Renal cortical epithelial cell (primary cell): ENCODE results near the gene PCA3. TPM values are rescaled to one million over a fixed set of nuclear protein-coding genes. Genes with fewer than 3 reads are reported as not detected.
A peak's percentile ranks its signal among the peaks of the same experiment; 100 is the strongest.

ENCODE experiments used
- DNase-seq: peaks from one replicate; pipeline ENCODE4 v3.0.0-alpha.2; 2011; ENCODE audit warnings: low read depth
- total RNA-seq: library from RNA; depleted of rRNA; stranded (reverse); fragments of >200 nt; gene quantifications from 2 replicates; pipeline ENCODE4 v1.2.3, GENCODE V29; 2014

Gene PCA3
- total RNA-seq, 1 donor from 2014 or later: 0.05 TPM

- DNase-seq: no peak
Observed at GRCh38 chr9:76827296-76828080, 63.2 kb downstream of the PCA3 start.

- no peak for DNase-seq
Observed at GRCh38 chr9:76828447-76828846, 64.2 kb downstream of the PCA3 start.

- peak; percentile 94 for DNase-seq
Observed at GRCh38 chr9:76835571-76836283, 71.5 kb downstream of the PCA3 start.

Other genes with a start within 250 kb of the PCA3 start
- gene PRUNE2, start 141.7 kb downstream of the PCA3 start, total RNA-seq: 30.4 and 38.8 TPM in 2 replicates